Mesothelial cell of epicardium (in vitro differentiated cells): ENCODE results near the gene FCRL6. TPM values are rescaled to one million over a fixed set of nuclear protein-coding genes. Genes with fewer than 3 reads are reported as not detected.

Experiments used
- DNase-seq, 2 experiments: peaks; one replicate each; pipeline ENCODE4 v3.0.0; 2021; ENCODE audit warnings: low spot score in 2 of 2; ENCODE audit not compliant: unreplicated experiment in 2 of 2
- H3K27ac Mint-ChIP-seq: 2 replicates; pipeline ENCODE4 v1.8.0; 2021; ENCODE audit warnings: mixed read lengths
- H3K27me3 Mint-ChIP-seq: 2 replicates; pipeline ENCODE4 v1.8.0; 2021; ENCODE audit warnings: low read depth, mixed read lengths
- H3K36me3 Mint-ChIP-seq: 2 replicates; pipeline ENCODE4 v1.8.0; 2021; ENCODE audit warnings: mixed read lengths
- H3K4me1 Mint-ChIP-seq: 2 replicates; pipeline ENCODE4 v1.8.0; 2021; ENCODE audit warnings: mixed read lengths
- H3K4me3 Mint-ChIP-seq: 2 replicates; pipeline ENCODE4 v1.8.0; 2021; ENCODE audit warnings: mild to moderate bottlenecking, moderate library complexity, mixed read lengths
- H3K9me3 Mint-ChIP-seq: 2 replicates; pipeline ENCODE4 v1.8.0; 2021; ENCODE audit warnings: mixed read lengths
- total RNA-seq: library from RNA; stranded (reverse); gene quantifications from 3 replicates; pipeline ENCODE4 v1.2.1, GENCODE V29; 2021
- TF ChIP-seq, protein P1 (sequence below): fragments of 200-600 bp; sonication (generic); IDR thresholded peaks from one replicate; pipeline ENCODE4 v1.5.0; 2021; ENCODE audit warnings: antibody characterized with exemption; ENCODE audit not compliant: unreplicated experiment

Gene FCRL6
- total RNA-seq, 1 donor from 2014 or later = 0.60 TPM

DNA sequence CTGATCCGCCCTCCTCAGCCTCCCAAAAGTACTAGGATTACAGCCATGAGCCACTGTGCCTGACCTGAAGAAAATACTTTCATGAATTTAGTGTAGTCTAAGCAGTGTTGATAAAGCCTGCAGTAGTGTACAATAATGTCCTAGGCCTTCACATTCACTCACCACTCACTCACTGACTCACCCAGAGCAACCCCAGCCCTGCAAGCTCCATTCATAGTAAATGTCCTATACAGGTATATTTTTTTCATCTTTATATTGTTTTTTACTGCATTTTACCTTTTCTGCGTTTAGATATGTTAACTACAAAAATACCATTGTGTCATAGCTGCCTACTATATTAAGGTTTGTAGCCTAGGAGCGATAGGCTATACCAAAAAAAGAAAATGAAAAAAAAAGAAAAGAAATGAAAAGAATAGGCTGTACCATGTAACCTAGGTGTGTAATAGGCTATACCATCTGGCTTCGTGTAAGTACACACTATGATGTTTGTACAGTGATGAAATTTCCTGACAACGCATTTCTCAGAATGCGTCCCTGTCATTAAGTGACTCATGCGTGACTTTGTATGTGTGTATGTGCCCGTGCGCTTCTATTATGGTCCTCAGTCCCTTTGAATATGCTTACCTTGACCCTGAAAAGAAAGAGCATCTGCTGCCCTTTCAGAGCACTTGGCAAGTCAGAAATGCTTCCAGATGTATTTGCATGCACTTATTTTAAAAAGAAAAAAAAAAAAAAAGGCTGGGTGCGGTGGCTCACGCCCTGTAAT is 15.3 kb downstream of the FCRL6 start:
- H3K36me3 Mint-ChIP-seq = no peaks in the 10 kb centered on the region
- no peaks in the 10 kb centered on the region for H3K9me3 Mint-ChIP-seq
- H3K27ac Mint-ChIP-seq = no peak overlapping the region
- H3K27me3 Mint-ChIP-seq = peaks cover 43% of the 10 kb centered on the region
- TF ChIP-seq, protein P1, sequence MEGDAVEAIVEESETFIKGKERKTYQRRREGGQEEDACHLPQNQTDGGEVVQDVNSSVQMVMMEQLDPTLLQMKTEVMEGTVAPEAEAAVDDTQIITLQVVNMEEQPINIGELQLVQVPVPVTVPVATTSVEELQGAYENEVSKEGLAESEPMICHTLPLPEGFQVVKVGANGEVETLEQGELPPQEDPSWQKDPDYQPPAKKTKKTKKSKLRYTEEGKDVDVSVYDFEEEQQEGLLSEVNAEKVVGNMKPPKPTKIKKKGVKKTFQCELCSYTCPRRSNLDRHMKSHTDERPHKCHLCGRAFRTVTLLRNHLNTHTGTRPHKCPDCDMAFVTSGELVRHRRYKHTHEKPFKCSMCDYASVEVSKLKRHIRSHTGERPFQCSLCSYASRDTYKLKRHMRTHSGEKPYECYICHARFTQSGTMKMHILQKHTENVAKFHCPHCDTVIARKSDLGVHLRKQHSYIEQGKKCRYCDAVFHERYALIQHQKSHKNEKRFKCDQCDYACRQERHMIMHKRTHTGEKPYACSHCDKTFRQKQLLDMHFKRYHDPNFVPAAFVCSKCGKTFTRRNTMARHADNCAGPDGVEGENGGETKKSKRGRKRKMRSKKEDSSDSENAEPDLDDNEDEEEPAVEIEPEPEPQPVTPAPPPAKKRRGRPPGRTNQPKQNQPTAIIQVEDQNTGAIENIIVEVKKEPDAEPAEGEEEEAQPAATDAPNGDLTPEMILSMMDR = no peak
- H3K4me1 Mint-ChIP-seq = no peaks in the 10 kb centered on the region
- H3K4me3 Mint-ChIP-seq = no peak overlapping the region
- no peak for DNase-seq

DNA sequence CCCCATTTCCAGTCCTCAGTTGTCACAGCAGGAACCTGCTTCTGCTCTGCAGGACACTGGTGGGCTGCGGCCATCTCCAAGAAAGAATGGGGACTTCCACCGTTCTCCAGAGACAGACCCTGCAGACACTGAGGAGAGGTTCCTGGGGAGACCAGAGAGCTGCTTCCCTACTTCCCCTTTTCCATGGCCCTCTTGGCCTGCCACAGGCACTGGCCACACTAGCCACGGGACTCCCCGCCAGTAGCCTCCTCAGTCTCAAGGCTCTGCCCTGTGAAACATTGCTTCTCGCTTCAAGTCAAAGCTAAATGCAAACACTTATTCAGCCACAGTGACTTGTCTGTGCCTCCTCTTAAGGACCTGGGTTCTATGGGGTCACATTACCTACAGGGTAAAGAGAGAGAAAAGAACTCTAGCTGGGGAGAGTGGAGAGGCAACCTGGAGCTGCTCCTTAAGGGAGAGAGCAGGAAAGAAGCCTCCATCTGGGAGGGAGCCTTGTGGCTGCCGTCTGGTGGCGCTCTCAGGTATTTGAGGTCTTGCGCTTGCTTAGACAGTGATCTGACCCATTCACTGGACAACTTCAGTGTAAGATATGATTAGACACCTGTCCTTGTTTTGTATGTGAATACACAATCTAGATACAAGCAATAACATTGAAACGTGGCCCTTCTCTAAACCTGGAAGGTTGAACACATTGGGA is 19.2 kb downstream of the FCRL6 start:
- Mint-ChIP-seq H3K27ac (no peak overlapping the region), H3K9me3 (no peaks in the 10 kb centered on the region), H3K4me1 (peaks cover 30% of the 10 kb centered on the region), H3K27me3 (peaks cover 32% of the 10 kb centered on the region), H3K36me3 (no peaks in the 10 kb centered on the region), H3K4me3 (no peak overlapping the region)
- TF ChIP-seq, protein P1 = no peak
- DNase-seq = no peak

DNA sequence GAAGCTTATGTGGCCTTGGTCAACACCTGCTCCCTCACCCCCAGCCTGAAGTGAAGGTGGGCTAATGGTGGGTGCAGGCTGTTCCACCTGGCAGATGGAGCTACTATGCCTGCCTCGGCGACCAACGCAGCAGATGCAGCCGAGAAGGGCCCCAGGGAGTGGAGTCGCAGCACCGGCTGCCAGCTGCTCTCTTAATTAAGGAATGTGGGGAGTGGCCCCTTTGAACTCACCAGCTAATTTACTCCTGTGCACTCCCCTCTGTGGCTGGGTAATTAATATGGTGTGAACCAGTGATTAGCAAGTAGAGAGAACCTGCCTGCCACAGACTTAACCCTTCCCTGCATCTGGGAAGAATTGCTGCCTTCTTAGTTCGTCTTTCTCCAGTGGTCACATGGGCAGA is 21.2 kb downstream of the FCRL6 start:
- Mint-ChIP-seq H3K27ac (no peak overlapping the region), H3K9me3 (no peaks in the 10 kb centered on the region), H3K27me3 (peaks cover 31% of the 10 kb centered on the region), H3K4me1 (peaks cover 38% of the 10 kb centered on the region), H3K36me3 (no peaks in the 10 kb centered on the region), H3K4me3 (no peak overlapping the region)
- no peak for DNase-seq
- TF ChIP-seq, protein P1 = no peak

DNA sequence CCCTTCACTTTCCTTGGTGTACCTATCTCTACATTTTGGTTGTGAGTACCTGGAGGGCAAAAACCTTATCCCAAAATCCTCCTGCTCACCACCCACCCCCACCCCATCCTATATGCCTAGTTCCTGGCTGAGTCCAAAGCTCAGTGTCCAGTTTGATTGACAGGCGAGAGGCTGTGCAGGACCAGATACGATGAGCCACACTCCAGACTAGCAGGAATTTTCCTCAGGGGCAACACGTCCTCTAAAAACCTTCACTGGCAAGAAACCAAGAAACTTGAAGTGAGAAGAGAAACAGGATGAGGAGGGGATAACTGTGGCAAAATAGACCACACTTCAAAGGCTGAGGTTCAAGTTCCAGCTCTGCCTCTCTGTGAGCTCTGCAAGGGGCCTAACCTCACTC is 23.4 kb downstream of the FCRL6 start:
- peaks cover 43% of the 10 kb centered on the region for H3K4me1 Mint-ChIP-seq
- H3K27me3 Mint-ChIP-seq = peaks cover 26% of the 10 kb centered on the region
- DNase-seq = no peak
- H3K4me3 Mint-ChIP-seq = no peak overlapping the region
- TF ChIP-seq, protein P1 = no peak
- no peaks in the 10 kb centered on the region for H3K36me3 Mint-ChIP-seq
- no peak overlapping the region for H3K27ac Mint-ChIP-seq
- no peaks in the 10 kb centered on the region for H3K9me3 Mint-ChIP-seq

DNA sequence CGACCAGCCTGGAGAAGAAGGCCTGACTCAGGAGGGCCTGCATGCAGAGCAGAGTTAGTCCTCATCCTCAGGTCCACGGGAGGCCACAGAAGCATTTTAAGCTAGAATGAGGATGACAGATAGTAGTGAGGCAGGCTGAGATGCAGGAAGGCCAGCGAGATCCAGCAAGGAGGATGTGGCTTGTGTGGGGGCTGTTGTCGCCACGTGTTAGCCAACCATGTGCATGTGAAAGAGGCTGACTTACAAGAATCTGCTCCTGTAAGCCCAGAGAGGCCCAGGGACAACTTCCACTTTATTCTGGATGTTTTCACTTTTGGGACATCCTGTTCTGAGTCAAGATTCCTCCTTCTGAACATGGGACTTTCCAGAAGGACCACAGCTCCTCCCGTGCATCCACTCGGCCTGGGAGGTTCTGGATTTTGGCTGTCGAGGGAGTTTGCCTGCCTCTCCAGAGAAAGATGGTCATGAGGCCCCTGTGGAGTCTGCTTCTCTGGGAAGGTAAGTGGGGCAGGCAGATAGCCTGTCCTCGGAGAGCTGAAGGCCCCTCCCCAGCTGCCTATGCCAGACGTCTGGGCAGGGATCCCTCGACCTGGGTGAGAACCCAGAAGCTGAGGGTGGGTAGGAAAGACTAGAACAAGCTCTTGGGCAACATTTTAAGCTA is 24.4 kb downstream of the FCRL6 start, which contains the start of gene SLAMF8:
Gene SLAMF8, plus strand, starts transcription at position 433 of the 661 bp plus-strand sequence. Its CDS starts 26 bp downstream, at position 459.
- TF ChIP-seq, protein P1 = no peak
- Mint-ChIP-seq H3K27me3 (peaks cover 21% of the 10 kb centered on the region), H3K36me3 (no peaks in the 10 kb centered on the region), H3K4me1 (peaks cover 43% of the 10 kb centered on the region), H3K4me3 (no peak within 1 kb of the TSS), H3K9me3 (no peaks in the 10 kb centered on the region), H3K27ac (no peak within 1 kb of the TSS)
- no peak for DNase-seq
